T-helper 2 cell treated with Interferon-gamma antibody and Interleukin-4, amounts not matched to agents 100 ng/mL and 5 ng/mL, for 36 hours (primary cell): ENCODE results near the gene NRG2. TPM values are rescaled to one million over a fixed set of nuclear protein-coding genes. Genes with fewer than 3 reads are reported as not detected.

Source experiments
- intact Hi-C: fragments of 100-400 bp; cut with micrococcal nuclease; formaldehyde crosslinking; loops from one replicate; pipeline ENCODE4 v1.15.1; 2023
- total RNA-seq: library from RNA; stranded (reverse); gene quantifications from 2 replicates; pipeline ENCODE4 v1.2.3, GENCODE V29; 2022

The NRG2 gene
- total RNA-seq, 1 donor from 2014 or later: not detected

DNA sequence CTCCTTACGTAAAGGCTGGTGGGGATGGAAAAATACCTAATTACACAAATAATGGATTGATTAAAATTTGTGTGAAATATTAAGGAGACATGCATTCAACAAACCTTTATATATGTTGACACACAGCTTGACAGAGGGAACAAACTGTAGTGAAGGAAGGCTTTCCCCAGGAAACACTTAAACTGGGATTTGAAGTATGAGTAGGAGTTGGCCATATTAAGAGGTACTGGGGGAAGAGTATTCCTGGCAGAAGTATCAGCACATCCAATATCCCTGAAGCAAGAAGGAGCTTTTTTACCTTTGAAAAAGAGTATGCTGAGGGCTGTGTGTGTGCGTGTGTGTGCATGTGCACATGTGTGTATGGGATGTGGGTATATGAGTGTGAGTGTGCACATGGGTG is 136.4 kb downstream of the NRG2 start:
- intact Hi-C loops: no loop called here

- intact Hi-C loops: no loop called here
Measured at GRCh38 chr5:139904816-139905661, 138.1 kb downstream of the NRG2 start.

DNA sequence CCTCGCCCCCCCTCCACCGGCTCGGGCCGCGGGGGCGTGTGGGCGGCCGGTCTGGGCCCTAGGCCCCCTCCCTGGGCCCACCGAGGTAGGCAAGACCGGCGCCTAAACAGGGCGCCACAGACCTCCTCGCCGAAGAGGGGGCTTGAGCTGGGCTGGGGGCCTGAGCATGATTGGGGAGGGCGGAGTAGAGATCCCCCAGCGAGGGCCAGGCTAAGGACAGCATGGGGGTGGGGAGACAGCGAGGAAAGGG is 138.6 kb downstream of the NRG2 start:
- intact Hi-C loops: no loop called here

DNA sequence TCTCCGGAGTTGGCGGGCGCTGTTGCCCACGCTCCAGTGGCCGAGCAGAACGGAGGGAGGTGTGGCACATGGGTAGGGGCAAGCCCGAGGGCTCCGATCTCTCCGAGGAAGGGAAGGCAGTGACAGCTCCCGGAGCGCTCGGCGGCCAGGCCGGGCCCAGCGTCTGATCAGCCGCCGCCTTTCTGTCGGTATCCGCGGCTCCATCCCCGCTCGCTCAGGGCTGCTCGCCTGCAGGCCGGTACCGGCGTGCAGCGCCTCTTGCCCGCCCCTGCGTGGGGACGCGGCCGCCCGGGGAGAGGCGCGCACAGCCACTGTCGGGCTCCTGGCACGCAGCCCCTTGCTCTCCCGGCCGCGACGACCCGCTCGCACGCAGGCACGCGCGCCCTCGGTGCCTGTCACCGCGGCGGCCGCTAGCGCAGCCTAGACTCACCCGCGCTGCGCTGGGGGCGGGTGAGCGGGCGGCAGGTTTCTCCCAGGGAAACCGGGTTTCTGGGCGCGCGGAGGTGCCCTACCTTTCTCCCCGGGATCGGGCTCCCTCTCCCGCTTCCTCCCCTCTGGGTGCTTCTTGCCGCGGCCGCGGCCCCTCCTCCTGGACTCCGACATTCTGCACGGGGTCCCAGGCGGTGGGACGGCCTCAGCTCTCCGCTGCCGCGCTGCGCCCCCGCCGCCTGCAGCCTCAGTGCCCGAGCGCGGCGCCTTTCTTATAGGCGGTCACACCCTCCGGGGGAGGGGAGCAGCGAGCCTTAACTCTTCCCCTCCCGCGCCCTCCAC is 139.1 kb downstream of the NRG2 start:
- intact Hi-C loops: no loop called here

DNA sequence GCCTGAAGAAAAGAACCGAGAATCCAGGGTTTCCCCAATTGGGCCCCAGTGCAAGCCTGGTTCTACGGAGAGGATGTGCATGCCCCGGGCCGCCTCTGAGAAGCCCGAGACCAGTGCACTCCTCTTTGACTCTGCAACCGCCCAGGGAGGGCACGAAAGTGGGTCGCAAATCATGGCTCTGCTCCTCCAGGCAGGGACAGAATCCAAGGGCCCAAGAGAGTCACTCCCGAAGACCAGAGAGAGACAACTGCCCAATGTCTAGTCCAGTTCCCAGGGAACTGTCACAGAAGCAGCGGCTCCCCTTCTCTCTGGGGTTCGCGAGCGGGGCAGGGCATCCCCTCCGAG is 139.7 kb downstream of the NRG2 start:
- intact Hi-C loops: no loop called here

- intact Hi-C loops: no loop called here
Measured at GRCh38 chr5:139901986-139902385, 141.1 kb downstream of the NRG2 start.

DNA sequence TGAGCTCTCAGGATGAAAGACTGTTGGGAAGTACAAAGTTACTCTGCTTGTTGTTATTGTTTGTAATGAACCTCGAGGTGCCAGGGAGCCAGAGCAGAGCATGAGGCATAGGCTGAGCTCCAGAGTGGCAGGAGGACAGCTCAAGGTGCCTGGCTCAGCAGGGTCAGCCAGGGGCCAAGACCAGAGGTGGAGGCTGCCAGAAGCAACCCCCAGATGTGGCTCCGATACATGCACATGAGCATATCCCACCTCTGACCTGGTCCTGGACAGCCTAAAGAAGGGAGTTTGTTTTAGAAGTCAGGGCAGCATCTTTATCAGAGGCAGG is 141.9 kb downstream of the NRG2 start:
- intact Hi-C loops: no loop called here

GRCh38 chr5:139900546-139901250 is 142.4 kb downstream of the NRG2 start:
- intact Hi-C loops: no loop called here

DNA sequence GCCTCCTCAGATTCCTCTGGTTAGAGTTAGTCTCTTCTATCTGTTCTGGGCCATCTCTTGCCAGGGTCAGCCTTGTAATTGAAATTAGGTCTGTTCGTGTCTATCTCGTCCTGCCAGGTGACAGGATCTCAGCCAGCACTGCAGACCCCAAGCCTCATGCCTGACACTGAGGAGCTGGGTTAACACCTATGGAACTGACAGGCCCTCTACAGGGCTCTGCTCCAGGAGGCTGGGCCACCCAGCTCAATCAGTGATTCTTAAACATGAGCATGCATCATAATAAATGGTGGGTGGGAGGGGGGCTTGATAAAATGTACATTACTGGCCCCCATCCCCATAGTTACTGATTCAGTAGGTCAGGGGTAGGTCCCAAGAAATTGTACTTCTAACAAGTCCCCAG is 144.1 kb downstream of the NRG2 start:
- intact Hi-C loops: no loop called here

DNA sequence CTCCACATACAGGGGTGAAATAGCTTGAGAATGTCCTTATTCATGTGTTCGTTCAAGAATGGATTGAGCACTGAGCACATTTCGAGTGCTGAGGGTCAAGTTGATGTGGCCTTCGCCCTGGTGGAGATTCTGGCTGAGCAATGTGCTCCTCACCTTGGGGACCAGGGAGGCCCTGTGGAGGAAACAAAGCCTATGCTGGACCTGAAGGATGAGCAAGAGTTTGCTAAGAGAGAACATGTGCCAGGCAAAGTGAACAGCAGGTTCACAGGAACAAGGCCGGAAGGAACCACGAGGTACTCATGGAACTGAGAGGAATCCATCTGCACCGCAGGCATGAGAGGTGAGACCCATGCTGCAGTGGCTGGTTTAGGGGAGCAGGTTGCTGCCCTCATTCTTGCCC is 145.1 kb downstream of the NRG2 start:
- intact Hi-C loops: no loop called here

DNA sequence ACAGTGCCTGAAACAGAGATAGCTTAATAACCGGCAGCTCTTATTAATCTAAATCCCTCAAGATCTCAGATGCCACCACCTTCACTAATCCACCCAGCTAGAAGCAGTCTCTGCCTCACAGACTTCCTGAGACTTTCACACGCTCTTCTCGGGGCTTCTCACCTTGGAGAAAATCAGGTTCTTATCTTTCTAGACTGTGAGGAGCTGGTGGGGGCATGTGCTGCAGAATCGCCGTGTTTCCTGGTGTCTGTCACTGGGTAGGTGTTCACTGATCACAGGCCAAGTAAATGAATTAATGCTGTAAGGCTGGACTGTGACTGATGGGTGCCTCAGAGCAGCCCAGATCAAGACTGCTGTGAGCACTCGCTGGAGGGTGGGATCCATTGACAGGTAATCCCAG is 145.8 kb downstream of the NRG2 start:
- intact Hi-C loops: no loop called here

DNA sequence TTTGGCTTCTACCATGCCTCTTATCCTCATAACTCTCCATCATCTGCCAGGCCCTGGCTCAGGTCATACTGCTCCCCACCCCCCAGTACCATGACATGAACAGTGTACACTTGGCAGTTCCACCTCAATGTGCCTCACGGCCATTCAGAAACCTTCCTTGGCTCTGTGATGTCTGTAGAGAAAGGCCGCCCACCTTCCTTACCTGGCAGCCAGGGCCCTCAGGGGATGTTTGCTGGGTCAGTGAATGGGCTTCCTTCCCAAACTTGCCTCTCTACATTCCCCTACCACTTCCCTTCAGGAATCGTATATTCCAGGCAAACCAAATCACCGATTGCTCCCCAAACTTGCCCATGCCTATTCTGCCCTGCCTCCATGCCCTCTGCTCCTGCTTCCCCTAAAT is 146.4 kb downstream of the NRG2 start:
- intact Hi-C loops: no loop called here

DNA sequence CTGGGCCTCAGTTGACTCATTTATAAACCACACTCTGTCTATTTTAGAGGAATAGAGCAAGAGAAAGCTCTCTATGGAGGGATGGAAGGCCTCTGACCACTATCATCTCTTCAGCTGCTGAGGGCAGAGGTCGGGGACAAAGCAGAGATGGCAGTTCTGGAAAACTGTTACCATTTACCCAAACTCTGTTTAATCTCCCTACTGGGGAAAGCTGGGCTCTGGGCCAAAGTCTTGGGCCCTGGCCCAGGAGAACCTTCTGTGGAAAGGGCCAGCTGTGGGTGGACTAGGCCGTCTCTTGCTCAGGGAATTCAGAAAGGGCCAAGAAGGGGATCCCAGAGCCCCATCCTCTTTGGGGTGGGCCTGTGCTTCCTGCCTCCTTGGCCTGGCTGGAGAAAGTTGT is 147.5 kb downstream of the NRG2 start:
- intact Hi-C loops: no loop called here

GRCh38 chr5:139895046-139895445 is 148.1 kb downstream of the NRG2 start:
- intact Hi-C loops: no loop called here

DNA sequence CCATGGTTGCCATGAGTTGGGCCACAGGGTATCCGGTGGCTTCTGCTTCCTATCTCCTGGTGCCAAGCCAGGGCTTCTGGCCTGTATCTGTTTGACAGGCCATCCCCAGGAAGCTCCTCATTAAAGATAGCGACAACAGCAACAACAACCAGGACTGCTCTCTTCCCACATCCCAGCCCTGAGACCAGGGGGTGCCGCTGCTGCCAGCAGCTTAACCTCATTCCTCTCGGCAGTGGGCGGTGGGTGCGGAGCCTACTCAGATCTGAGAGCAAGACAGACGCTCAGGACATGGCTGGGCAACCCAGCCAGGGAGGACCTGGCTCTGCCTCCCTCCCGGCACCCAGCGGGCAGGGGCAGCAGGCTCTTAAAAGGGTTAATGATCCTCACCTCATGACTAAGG is 149.2 kb downstream of the NRG2 start:
- intact Hi-C loops: no loop called here

DNA sequence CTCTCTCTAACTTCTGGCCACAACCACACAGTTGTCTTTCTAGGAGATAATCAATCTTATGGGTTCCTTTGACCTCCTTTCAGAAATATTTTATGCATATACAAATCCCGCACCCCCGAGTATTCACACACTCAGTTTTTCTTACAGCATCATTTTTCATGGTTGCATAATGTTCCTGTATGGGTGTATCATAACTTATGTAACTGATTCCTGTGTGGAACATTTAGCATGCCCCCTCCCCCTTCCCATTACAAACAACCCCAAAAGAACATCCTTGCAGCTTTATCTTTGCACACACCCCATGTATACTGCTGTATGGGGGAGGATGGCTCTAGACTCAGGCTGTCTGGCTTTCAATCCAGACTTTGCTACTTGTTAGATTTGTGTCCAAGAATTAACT is 153.7 kb downstream of the NRG2 start:
- intact Hi-C loops: no loop called here

- intact Hi-C loops: no loop called here
Measured at GRCh38 chr5:139888370-139888769, 154.7 kb downstream of the NRG2 start.

GRCh38 chr5:139886213-139886612 is 156.9 kb downstream of the NRG2 start:
- intact Hi-C loops: no loop called here

GRCh38 chr5:139885857-139886208 is 157.3 kb downstream of the NRG2 start:
- intact Hi-C loops: no loop called here

- intact Hi-C loops: no loop called here
Measured at GRCh38 chr5:139885172-139885856, 157.8 kb downstream of the NRG2 start.

DNA sequence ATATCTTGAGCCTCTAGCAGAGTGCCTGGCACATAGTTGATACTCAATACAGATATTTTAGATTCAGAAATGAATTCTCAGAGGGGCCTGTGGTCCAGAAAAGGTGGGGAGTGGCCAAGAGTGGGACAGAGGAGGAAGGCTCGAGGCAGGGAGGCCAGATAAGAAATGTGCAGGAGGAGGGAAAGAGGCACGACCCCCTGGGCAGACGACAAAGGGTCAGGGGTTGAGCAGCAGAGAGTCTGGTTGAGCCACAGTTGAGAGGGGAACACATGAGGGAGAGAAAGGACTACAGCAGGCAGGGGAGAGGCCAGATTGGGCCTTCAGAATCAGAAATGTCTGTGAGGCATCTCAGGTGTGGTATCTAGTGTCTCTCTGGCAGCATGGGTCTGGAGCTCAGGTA is 158.4 kb downstream of the NRG2 start:
- intact Hi-C loops: no loop called here

GRCh38 chr5:139884144-139884543 is 159.0 kb downstream of the NRG2 start:
- intact Hi-C loops: no loop called here
